ENCODE measurements around the gene PIGT. TPM values are rescaled to one million over a fixed set of nuclear protein-coding genes. Genes with fewer than 3 reads are reported as not detected.

Gene PIGT
- total RNA-seq, 1 experiment from 2014 or later, result 108 TPM

GRCh38 chr20:45432294-45432693 lies 16.4 kb downstream of the PIGT start:
- peaks cover 3% of the 10 kb centered on the region; the same call in 1 of the 2 replicates for H3K4me1 ChIP-seq (ENCODE audit: control insufficient read depth, insufficient read depth, low read length)
- H3K4me3 ChIP-seq (ENCODE audit: low read depth in 2 of 2, low read length in 2 of 2), result no peak overlapping the region
- DNase-seq (ENCODE audit: low read depth, low spot score) (no peak), ATAC-seq (no peak)
- intact Hi-C loops (cut with micrococcal nuclease; ENCODE audit: unreplicated experiment) (no loop called here), in situ Hi-C loops (cut with HindIII; ENCODE audit: low pct_unique_long_range_greater_than_20kb, low sequenced_read_pairs) (no loop called here)
- no peak overlapping the region for H3K27ac ChIP-seq (ENCODE audit: low read length)
- CTCF ChIA-PET, result no interaction called here
- H3K9me3 ChIP-seq (ENCODE audit: control insufficient read depth, insufficient read depth, low read depth, low read length), result no peaks in the 10 kb centered on the region
- TF ChIP-seq REST (IDR thresholded peaks at IDR 0.05; ENCODE audit: insufficient read depth in 1 of 2, low read depth in 2 of 2, low read length in 1 of 2) (no peak), SIN3A (IDR thresholded peaks at IDR 0.05; ENCODE audit: borderline replicate concordance, insufficient read depth, low read depth, low read length) (no peak), CTCF (IDR thresholded peaks at IDR 0.05) (no peak), POLR2AphosphoS5 (IDR thresholded peaks at IDR 0.05; ENCODE audit: low read depth, low read length) (no peak), TCF7L2 (IDR thresholded peaks at IDR 0.05; ENCODE audit: low read depth, low read length) (no peak)
- POLR2A ChIA-PET, result no interaction called here
- no TSS peak for BruUV-seq (replicated peaks)
- H3K36me3 ChIP-seq (ENCODE audit: control insufficient read depth, insufficient read depth, low read length), result no peaks in the 10 kb centered on the region
- H3K27me3 ChIP-seq (ENCODE audit: control insufficient read depth, insufficient read depth, low read length), result no peaks in the 10 kb centered on the region

GRCh38 chr20:45433316-45433715 lies 17.4 kb downstream of the PIGT start:
- H3K36me3 ChIP-seq (ENCODE audit: control insufficient read depth, insufficient read depth, low read length), result no peaks in the 10 kb centered on the region
- in situ Hi-C loops (cut with HindIII; ENCODE audit: low pct_unique_long_range_greater_than_20kb, low sequenced_read_pairs) (no loop called here), intact Hi-C loops (cut with micrococcal nuclease; ENCODE audit: unreplicated experiment) (no loop called here)
- no TSS peak for BruUV-seq (replicated peaks)
- no peaks in the 10 kb centered on the region for H3K9me3 ChIP-seq (ENCODE audit: control insufficient read depth, insufficient read depth, low read depth, low read length)
- no peak overlapping the region for H3K4me3 ChIP-seq (ENCODE audit: low read depth in 2 of 2, low read length in 2 of 2)
- ChIA-PET CTCF (no interaction called here), POLR2A (no interaction called here)
- ATAC-seq (no peak), DNase-seq (ENCODE audit: low read depth, low spot score) (no peak)
- TF ChIP-seq TCF7L2 (IDR thresholded peaks at IDR 0.05; ENCODE audit: low read depth, low read length) (no peak), POLR2AphosphoS5 (IDR thresholded peaks at IDR 0.05; ENCODE audit: low read depth, low read length) (no peak), REST (IDR thresholded peaks at IDR 0.05; ENCODE audit: insufficient read depth in 1 of 2, low read depth in 2 of 2, low read length in 1 of 2) (no peak), CTCF (IDR thresholded peaks at IDR 0.05) (no peak), SIN3A (IDR thresholded peaks at IDR 0.05; ENCODE audit: borderline replicate concordance, insufficient read depth, low read depth, low read length) (no peak)
- H3K4me1 ChIP-seq (ENCODE audit: control insufficient read depth, insufficient read depth, low read length), result peaks cover 4% of the 10 kb centered on the region; the same call in 1 of the 2 replicates
- H3K27me3 ChIP-seq (ENCODE audit: control insufficient read depth, insufficient read depth, low read length), result no peaks in the 10 kb centered on the region
- no peak overlapping the region for H3K27ac ChIP-seq (ENCODE audit: low read length)
